IPS-NIHi11 (cell line): Measurements from ENCODE around the gene ARHGAP12.

ENCODE experiments used
- DNase-seq: peaks from one replicate; pipeline ENCODE4 v3.0.0; 2012; ENCODE audit warnings: mixed read lengths, low spot score

ARHGAP12 gene

GRCh38 chr10:31878486-31878885 lies 50.1 kb downstream of the ARHGAP12 start:
- no peak for DNase-seq

GRCh38 chr10:31876652-31877352 lies 51.8 kb downstream of the ARHGAP12 start:
- no peak for DNase-seq

- no peak for DNase-seq
Observed at GRCh38 chr10:31875608-31876007, 53.0 kb downstream of the ARHGAP12 start.

GRCh38 chr10:31873724-31874123 lies 54.9 kb downstream of the ARHGAP12 start:
- no peak for DNase-seq

- no peak for DNase-seq
Observed at GRCh38 chr10:31871266-31872065, 57.2 kb downstream of the ARHGAP12 start.

- no peak for DNase-seq
Observed at GRCh38 chr10:31867646-31868045, 61.0 kb downstream of the ARHGAP12 start.

- no peak for DNase-seq
Observed at GRCh38 chr10:31866118-31866670, 62.4 kb downstream of the ARHGAP12 start.

GRCh38 chr10:31864834-31865518 lies 63.7 kb downstream of the ARHGAP12 start:
- DNase-seq, result peak; percentile 42

- no peak for DNase-seq
Observed at GRCh38 chr10:31855033-31855432, 73.6 kb downstream of the ARHGAP12 start.

GRCh38 chr10:31853629-31854028 lies 75.0 kb downstream of the ARHGAP12 start:
- no peak for DNase-seq

- no peak for DNase-seq
Observed at GRCh38 chr10:31851216-31851615, 77.4 kb downstream of the ARHGAP12 start.

GRCh38 chr10:31847515-31847914 lies 81.1 kb downstream of the ARHGAP12 start:
- DNase-seq, result no peak

- DNase-seq, result no peak
Observed at GRCh38 chr10:31838709-31839108, 89.9 kb downstream of the ARHGAP12 start.

GRCh38 chr10:31838065-31838464 lies 90.6 kb downstream of the ARHGAP12 start:
- DNase-seq, result no peak

GRCh38 chr10:31836569-31837406 lies 91.8 kb downstream of the ARHGAP12 start:
- DNase-seq, result peak; percentile 36

- DNase-seq, result peak; percentile 13
Observed at GRCh38 chr10:31833753-31834152, 94.9 kb downstream of the ARHGAP12 start.

GRCh38 chr10:31832261-31832660 lies 96.4 kb downstream of the ARHGAP12 start:
- no peak for DNase-seq

GRCh38 chr10:31830887-31831286 lies 97.7 kb downstream of the ARHGAP12 start:
- no peak for DNase-seq

- DNase-seq, result no peak
Observed at GRCh38 chr10:31829776-31830175, 98.9 kb downstream of the ARHGAP12 start.

- DNase-seq, result no peak
Observed at GRCh38 chr10:31823358-31823757, 105.3 kb downstream of the ARHGAP12 start.

GRCh38 chr10:31822616-31823318 lies 105.9 kb downstream of the ARHGAP12 start:
- no peak for DNase-seq
